ENCODE measurements around the gene NFIA. TPM values are rescaled to one million over a fixed set of nuclear protein-coding genes. Genes with fewer than 3 reads are reported as not detected.

NFIA gene
- total and polyA plus RNA-seq, 10 of the 15 experiments (the other 5 are each of a cell fraction or from before 2014, with no cell fraction given): 0.10 to 0.16 TPM; not detected in 8

GRCh38 chr1:61282387-61282786 is 200.0 kb downstream of the NFIA start:
- ChIA-PET POLR2A (no interaction called here), SMC1A (ENCODE audit: uncharacterized antibody, unreplicated experiment) (no interaction called here), CTCF (no interaction called here), RAD21 (ENCODE audit: unreplicated experiment) (no interaction called here)
- H4K20me1 ChIP-seq (ENCODE audit: control insufficient read depth, insufficient read depth): no peaks in the 10 kb centered on the region
- no peak for FAIRE-seq
- no peaks in the 10 kb centered on the region for H3K27me3 ChIP-seq (replicated peaks in 1 of 2; ENCODE audit: control insufficient read depth in 2 of 2, insufficient read depth in 2 of 2, low read length in 1 of 2)
- in situ Hi-C loops (cut with MboI) (no loop called here), intact Hi-C loops (cut with micrococcal nuclease; ENCODE audit: unreplicated experiment) (no loop called here)
- BruUV-seq (replicated peaks): no TSS peak
- no peaks in the 10 kb centered on the region for H3K9me3 ChIP-seq (replicated peaks; ENCODE audit: control insufficient read depth, insufficient read depth, low read length)
- no peak for ATAC-seq
- peaks cover 4% of the 10 kb centered on the region; the same call in 1 of the 2 replicates for H3K4me1 ChIP-seq (ENCODE audit: control insufficient read depth, insufficient read depth, low read length)
- TF ChIP-seq HDAC6 (IDR thresholded peaks at IDR 0.05; ENCODE audit: unreplicated experiment) (no peak), SIX5 (IDR thresholded peaks at IDR 0.05; ENCODE audit: low read depth, low read length, severe bottlenecking) (no peak), MEF2A (IDR thresholded peaks at IDR 0.05; ENCODE audit: insufficient read depth, low read depth, low read length) (no peak), SMARCA5 (IDR thresholded peaks at IDR 0.05) (no peak), NFYB (IDR thresholded peaks at IDR 0.05; ENCODE audit: insufficient read depth, low read depth, low read length) (no peak), SPI1 (IDR thresholded peaks at IDR 0.05; ENCODE audit: borderline replicate concordance, insufficient read depth, low read depth, low read length) (no peak), CHD1 (IDR thresholded peaks at IDR 0.05; ENCODE audit: low read depth, low read length) (no peak), ZZZ3 (IDR thresholded peaks at IDR 0.05; ENCODE audit: control insufficient read depth, insufficient read length, low read depth) (no peak), JUND (IDR thresholded peaks at IDR 0.05; ENCODE audit: low read depth, low read length) (no peak), SUZ12 (IDR thresholded peaks at IDR 0.05; ENCODE audit: unreplicated experiment) (no peak), REST (IDR thresholded peaks at IDR 0.05; ENCODE audit: low read depth, low read length) (no peak), NR2F1 (conservative IDR thresholded peaks at IDR 0.05) (no peak), TBL1XR1 (IDR thresholded peaks at IDR 0.05; ENCODE audit: low read depth, low read length) (no peak), RB1 (IDR thresholded peaks at IDR 0.05; ENCODE audit: borderline replicate concordance) (no peak), E4F1 (IDR thresholded peaks at IDR 0.05; ENCODE audit: borderline replicate concordance, partially characterized antibody) (no peak)
- H3K4me3 ChIP-seq: no peak overlapping the region
- no peak overlapping the region for H3K27ac ChIP-seq (ENCODE audit: control insufficient read depth, insufficient read depth)
- H3K79me2 ChIP-seq (ENCODE audit: control insufficient read depth, insufficient read depth, low read length): no peaks in the 10 kb centered on the region
- no peak for DNase-seq (ENCODE audit: low read depth, low spot score)
- no peak overlapping the region for H3K9ac ChIP-seq (ENCODE audit: control insufficient read depth, insufficient read depth, low read length)
- WGBS (ENCODE audit: insufficient coverage, insufficient replicate concordance, low lambda C conversion rate, missing lambda C conversion rate): 32% methylated on average over 3 of the region's 3 CpGs
- no peak overlapping the region for H3K4me2 ChIP-seq (ENCODE audit: control insufficient read depth, insufficient read depth)
- no peak overlapping the region for H2AFZ ChIP-seq (ENCODE audit: control insufficient read depth, low read depth, low read length)
- H3K36me3 ChIP-seq (ENCODE audit: control insufficient read depth in 2 of 2, insufficient read depth in 2 of 2, low read length in 1 of 2): no peaks in the 10 kb centered on the region

All from GM12878 (cell line).